ENCODE measurements around the gene DIPK1A.

Gene DIPK1A

GRCh38 chr1:92915547-92915946 lies 45.7 kb downstream of the DIPK1A start:
- no peak for DNase-seq
- Mint-ChIP-seq H3K9me3 (peaks cover 3% of the 10 kb centered on the region), H3K36me3 (ENCODE audit: low read depth) (peaks cover 5% of the 10 kb centered on the region), H3K4me3 (no peak overlapping the region), H3K27ac (no peak overlapping the region), H3K27me3 (ENCODE audit: low read depth, poor library complexity) (peaks cover under 1% of the 10 kb centered on the region), H3K4me1 (no peaks in the 10 kb centered on the region)
- TF ChIP-seq CTCF (IDR thresholded peaks at IDR 0.05) = no peak

- no peak for DNase-seq
- no peak overlapping the region for H3K27ac Mint-ChIP-seq
- H3K4me1 Mint-ChIP-seq = no peaks in the 10 kb centered on the region
- H3K4me3 Mint-ChIP-seq = no peak overlapping the region
- no peaks in the 10 kb centered on the region for H3K36me3 Mint-ChIP-seq (ENCODE audit: low read depth)
- TF ChIP-seq CTCF (IDR thresholded peaks at IDR 0.05) = no peak
- no peaks in the 10 kb centered on the region for H3K9me3 Mint-ChIP-seq
- peaks cover 2% of the 10 kb centered on the region for H3K27me3 Mint-ChIP-seq (ENCODE audit: low read depth, poor library complexity)
Observed at GRCh38 chr1:92913093-92913819, 48.0 kb downstream of the DIPK1A start.

GRCh38 chr1:92910081-92910480 lies 51.2 kb downstream of the DIPK1A start:
- peaks cover 11% of the 10 kb centered on the region for H3K9me3 Mint-ChIP-seq
- no peak for TF ChIP-seq CTCF (IDR thresholded peaks at IDR 0.05)
- peaks cover 3% of the 10 kb centered on the region for H3K27me3 Mint-ChIP-seq (ENCODE audit: low read depth, poor library complexity)
- H3K27ac Mint-ChIP-seq = no peak overlapping the region
- no peak overlapping the region for H3K4me3 Mint-ChIP-seq
- peaks cover 5% of the 10 kb centered on the region for H3K36me3 Mint-ChIP-seq (ENCODE audit: low read depth)
- H3K4me1 Mint-ChIP-seq = no peaks in the 10 kb centered on the region
- no peak for DNase-seq

GRCh38 chr1:92909321-92909720 lies 51.9 kb downstream of the DIPK1A start:
- Mint-ChIP-seq H3K4me3 (no peak overlapping the region), H3K36me3 (ENCODE audit: low read depth) (peaks cover 5% of the 10 kb centered on the region), H3K4me1 (no peaks in the 10 kb centered on the region), H3K27ac (no peak overlapping the region), H3K9me3 (peaks cover 14% of the 10 kb centered on the region), H3K27me3 (ENCODE audit: low read depth, poor library complexity) (peaks cover 3% of the 10 kb centered on the region)
- DNase-seq = no peak
- no peak for TF ChIP-seq CTCF (IDR thresholded peaks at IDR 0.05)

- Mint-ChIP-seq H3K4me1 (no peaks in the 10 kb centered on the region), H3K27ac (no peak overlapping the region), H3K36me3 (ENCODE audit: low read depth) (peaks cover 5% of the 10 kb centered on the region), H3K4me3 (no peak overlapping the region), H3K27me3 (ENCODE audit: low read depth, poor library complexity) (peaks cover 3% of the 10 kb centered on the region), H3K9me3 (peaks cover 14% of the 10 kb centered on the region)
- no peak for DNase-seq
- no peak for TF ChIP-seq CTCF (IDR thresholded peaks at IDR 0.05)
Observed at GRCh38 chr1:92907949-92908684, 53.1 kb downstream of the DIPK1A start.

Measured in nephron progenitor cell (in vitro differentiated cells).